ENCODE results near the gene PLEKHG5.

Gene PLEKHG5, protein sequence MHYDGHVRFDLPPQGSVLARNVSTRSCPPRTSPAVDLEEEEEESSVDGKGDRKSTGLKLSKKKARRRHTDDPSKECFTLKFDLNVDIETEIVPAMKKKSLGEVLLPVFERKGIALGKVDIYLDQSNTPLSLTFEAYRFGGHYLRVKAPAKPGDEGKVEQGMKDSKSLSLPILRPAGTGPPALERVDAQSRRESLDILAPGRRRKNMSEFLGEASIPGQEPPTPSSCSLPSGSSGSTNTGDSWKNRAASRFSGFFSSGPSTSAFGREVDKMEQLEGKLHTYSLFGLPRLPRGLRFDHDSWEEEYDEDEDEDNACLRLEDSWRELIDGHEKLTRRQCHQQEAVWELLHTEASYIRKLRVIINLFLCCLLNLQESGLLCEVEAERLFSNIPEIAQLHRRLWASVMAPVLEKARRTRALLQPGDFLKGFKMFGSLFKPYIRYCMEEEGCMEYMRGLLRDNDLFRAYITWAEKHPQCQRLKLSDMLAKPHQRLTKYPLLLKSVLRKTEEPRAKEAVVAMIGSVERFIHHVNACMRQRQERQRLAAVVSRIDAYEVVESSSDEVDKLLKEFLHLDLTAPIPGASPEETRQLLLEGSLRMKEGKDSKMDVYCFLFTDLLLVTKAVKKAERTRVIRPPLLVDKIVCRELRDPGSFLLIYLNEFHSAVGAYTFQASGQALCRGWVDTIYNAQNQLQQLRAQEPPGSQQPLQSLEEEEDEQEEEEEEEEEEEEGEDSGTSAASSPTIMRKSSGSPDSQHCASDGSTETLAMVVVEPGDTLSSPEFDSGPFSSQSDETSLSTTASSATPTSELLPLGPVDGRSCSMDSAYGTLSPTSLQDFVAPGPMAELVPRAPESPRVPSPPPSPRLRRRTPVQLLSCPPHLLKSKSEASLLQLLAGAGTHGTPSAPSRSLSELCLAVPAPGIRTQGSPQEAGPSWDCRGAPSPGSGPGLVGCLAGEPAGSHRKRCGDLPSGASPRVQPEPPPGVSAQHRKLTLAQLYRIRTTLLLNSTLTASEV

GRCh38 chr1:6491480-6491962, at the start of gene PLEKHG5:
Gene PLEKHG5, minus strand, starts transcription at chr1:6491667. Its CDS starts 14,096 bp downstream, at chr1:6477571.
- DNase-seq: no peak

- DNase-seq: no peak
These were observed 47.5 kb upstream of the PLEKHG5 start for GRCh38 chr1:6538956-6539355.

DNA sequence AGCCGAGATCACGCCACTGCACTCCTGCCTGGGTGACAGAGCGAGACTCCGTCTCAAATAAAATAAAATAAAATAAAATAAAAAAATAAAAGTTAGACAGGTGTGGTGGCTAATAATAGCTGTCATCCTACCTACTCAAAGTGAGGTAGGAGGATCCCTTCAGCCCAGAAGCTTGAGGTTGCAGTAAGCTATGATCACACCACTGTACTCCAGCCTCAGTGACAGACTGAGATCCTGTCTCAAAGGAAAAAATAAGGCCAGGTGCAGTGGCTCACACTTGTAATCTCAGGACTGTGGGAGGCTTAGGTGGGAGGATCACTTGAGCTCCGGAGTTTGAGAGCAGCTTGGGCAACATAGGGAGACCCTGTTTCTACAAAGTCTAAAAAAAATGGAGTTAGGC, 44.8 kb upstream of the PLEKHG5 start:
- DNase-seq: no peak

DNA sequence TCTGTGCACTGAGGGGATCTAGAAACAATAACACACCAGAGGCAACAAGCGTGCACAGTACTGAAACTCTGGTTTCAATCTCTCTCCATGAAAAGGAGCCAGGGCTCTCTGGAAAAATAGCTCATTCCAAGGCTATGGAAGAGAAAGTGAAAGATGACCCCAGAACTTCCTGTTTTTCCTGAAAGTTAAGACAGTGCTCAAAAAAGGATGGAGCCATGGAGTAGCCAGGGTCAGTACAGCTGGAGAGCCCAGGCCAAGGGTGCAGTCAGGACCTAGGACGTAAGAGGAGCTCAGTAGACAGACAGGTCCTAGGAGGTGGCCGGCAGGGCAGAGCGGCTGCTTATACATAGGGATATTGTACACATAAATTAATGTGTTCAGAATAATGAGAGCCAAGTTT, 43.7 kb upstream of the PLEKHG5 start:
- no peak for DNase-seq

- DNase-seq: no peak
These were observed 42.9 kb upstream of the PLEKHG5 start for GRCh38 chr1:6534248-6534822.

- DNase-seq: no peak
These were observed 40.5 kb upstream of the PLEKHG5 start for GRCh38 chr1:6531996-6532395.

DNA sequence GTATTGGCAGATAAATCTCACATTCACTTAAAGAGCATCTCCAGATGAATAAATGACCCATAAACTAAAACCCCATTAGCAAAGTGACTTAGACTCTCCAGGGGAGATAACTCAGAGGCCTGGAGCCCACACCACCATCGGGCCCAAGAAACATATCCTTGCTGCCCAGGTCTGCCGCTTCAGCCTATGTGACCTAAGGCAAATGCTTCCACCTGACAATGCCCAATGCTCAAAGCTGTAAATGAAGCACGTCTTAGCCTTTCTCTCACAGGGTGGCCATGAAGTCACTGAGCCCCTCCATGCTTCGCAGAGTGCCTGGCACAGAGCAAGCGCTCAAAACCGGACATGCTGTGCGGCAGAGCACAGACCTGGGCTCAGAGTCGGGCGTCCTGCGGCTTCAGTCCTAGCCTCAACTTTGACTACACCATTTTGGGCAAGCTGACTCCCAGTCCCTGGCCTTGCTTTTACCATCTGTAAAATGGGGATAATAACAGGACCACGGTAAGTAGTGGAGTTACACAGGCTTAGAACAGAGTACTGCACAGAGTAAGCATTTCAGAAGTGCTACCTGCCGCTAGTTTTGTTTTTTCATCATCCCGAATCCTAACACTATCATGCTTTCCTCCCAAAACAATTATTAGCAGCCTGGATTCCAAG, 39.2 kb upstream of the PLEKHG5 start:
- DNase-seq: no peak

- no peak for DNase-seq
These were observed 37.0 kb upstream of the PLEKHG5 start for GRCh38 chr1:6528492-6528891.

GRCh38 chr1:6526316-6526715, 34.8 kb upstream of the PLEKHG5 start:
- DNase-seq: no peak

GRCh38 chr1:6523566-6523965, 32.1 kb upstream of the PLEKHG5 start:
- DNase-seq: no peak

GRCh38 chr1:6521536-6521935, 30.1 kb upstream of the PLEKHG5 start:
- no peak for DNase-seq

GRCh38 chr1:6519935-6520671, 28.6 kb upstream of the PLEKHG5 start:
- DNase-seq: no peak

DNA sequence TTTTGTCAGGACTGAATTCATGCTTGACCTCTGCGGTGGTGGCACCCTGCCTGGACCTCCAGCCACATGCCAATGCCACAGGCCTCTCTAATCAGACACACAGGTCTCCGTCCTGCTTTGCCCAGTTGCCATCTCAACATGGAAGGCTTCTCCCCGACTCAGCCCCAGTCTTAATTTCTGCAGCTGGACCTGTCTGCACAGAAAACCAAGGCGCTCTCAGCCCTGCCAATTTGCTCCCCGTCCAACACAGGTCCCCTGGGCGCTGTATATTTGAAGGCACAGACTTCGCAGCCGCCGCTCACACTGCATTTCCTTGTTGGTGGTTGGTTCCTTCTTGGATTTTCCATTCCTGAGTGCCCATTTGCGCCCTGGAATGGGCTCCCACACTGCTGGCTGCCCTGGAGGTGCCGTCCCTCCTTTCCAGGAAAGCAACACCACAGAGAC, 28.0 kb upstream of the PLEKHG5 start:
- DNase-seq: no peak

DNA sequence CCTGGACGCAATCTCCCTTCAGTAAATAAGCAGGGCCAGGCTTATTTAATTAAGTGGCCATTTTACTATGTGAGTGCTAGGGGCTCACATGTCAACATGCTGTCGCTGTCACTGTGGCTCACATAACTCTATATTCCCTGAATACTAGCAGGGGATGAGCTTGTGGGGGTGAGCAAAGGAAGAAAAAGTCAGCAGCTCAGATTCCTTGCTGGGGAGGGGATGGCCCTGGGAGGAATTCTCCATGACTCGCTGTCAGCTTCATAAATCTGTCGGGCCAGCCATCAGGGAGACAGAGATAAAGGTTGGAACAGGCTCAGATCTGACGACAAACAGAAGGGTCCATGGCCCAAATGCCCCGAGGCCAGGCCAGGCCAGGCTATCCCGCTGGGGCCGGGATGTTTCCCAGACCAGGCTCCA, 26.0 kb upstream of the PLEKHG5 start:
- no peak for DNase-seq

DNA sequence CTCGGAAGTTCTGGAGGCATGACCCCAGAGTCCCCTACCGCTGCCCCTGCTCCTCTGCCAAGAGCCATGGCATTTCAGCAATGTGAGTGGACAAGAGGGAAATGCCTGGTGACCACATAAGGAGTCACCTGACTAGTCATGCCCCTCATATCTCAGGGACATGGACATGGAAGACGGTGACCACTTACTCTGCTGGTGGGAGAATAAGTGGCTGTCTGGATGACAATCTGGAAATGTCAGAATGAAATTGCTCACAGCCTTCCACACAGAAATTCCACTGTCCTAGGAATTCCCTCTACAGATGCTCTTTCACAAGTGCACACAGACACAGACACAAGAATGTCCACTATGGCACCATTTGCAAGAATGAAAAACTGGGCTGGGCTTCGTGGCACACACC, 24.3 kb upstream of the PLEKHG5 start:
- no peak for DNase-seq

GRCh38 chr1:6513320-6513801, 21.9 kb upstream of the PLEKHG5 start:
- DNase-seq: no peak

DNA sequence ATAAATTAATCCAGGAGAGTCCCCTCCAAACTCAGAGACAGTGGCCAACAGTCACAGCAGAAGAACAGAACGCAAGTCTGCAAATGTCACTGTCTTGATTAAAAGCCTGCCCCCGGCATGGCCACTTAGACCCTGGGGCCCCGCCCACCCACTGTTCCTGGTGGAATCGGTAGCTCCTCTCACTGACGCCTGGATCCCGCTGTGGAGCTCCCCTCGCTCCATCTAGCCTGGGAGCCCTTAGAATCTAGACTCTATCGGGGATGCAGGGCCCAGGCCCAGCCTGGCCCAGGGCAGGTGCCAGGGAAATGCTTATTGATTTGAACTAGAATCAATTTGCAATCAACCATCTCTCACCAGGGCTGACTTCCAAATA, 21.4 kb upstream of the PLEKHG5 start:
- no peak for DNase-seq

- no peak for DNase-seq
These were observed 20.9 kb upstream of the PLEKHG5 start for GRCh38 chr1:6512245-6512907.

DNA sequence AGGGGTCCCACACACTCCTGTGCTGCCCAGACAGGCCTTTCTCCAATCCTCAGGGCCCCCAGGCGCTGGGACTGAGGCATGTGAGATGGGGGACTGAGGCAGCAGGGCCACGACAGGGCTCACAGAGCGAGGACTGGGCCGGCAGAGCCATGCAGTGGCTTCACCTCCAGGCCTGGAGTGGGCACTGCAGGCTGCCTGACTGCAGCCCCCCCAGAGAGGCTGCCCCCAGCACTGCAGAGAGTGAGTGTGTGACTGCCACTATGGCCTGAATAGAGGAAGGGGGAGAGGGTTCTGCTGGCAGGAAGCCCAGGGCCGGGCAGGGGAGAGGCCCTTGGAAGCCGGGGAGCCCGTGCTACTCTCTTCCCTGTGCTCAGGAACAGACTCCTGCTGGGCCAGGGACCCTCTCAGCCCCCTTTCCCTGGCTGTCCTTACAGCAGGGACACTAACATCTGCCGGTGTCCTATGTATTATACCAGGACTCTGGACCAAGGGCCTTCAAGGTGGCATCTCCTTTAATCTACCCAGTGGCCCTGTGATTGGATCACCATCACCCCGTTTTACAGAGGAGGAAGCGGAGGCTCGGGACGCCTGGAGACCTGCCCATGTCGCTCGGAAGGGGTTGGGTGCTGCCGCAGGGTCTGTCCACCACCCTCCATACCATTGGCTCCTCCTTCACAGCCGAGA, 20.2 kb upstream of the PLEKHG5 start:
- no peak for DNase-seq

DNA sequence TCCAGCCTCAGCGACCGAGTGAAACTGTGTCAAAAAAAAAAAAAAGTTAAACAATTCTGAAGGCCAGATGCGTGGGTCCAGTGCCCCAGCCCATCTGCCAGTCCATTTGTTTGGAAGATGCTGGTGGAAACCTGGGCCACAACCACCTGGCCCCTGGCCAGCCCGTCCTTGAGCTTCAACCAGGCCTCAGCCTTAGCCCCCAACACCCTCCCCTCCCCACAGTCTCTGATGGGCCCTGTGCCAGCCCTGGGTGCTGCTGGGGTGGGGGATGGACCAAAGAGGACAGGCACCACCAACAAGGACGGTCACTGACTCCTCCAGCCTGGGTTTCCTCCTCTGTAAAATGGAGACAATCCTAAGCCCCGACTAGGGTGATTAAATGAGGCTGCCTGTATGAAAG, 19.6 kb upstream of the PLEKHG5 start:
- no peak for DNase-seq

DNA sequence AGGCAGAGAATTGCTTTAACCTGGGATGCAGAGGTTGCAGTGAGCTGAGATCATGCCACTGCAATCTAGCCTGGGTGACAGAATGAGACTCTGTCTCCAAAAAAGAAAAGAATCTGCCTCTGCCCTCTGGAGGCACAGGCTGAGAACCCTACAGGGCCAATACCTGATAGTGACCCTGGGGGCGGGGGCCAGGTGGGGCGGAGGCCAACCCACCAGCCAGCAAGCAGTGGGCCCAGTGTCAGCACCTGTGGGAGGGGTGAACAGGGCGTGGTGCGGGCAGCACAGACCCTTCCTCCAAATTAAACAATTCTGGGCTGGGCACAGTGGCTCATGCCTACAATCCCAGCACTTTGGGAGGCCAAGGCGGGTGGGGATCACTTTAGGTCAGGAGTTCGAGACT, 19.0 kb upstream of the PLEKHG5 start:
- no peak for DNase-seq

Measured in stimulated activated CD4-positive, alpha-beta T cell treated with anti-CD3 and anti-CD28 coated beads, Interleukin-2, amount 100 ng/mL, for 48 hours (primary cell).